Spleen (tissue), 11 donors: Measurements from ENCODE around the gene APCDD1L. TPM values are rescaled to one million over a fixed set of nuclear protein-coding genes. Genes with fewer than 3 reads are reported as not detected.

Experiments used
- DNase-seq: peaks from one replicate; pipeline ENCODE4 v3.0.0-alpha.2; 2020
- H3K27ac ChIP-seq, 8 donors: fragments of 200-600 bp; sonication (generic) in 7 of 8; 1 replicate in 4 of 8; 2 replicates in 4 of 8; pipeline versions ENCODE4 v1.5.0 to v1.8.0; 2016 to 2021; ENCODE audit warnings: inconsistent platforms in 4 of 8, mild to moderate bottlenecking in 4 of 8, moderate library complexity in 1 of 8
- H3K27me3 ChIP-seq, 7 donors: fragments of 200-600 bp; sonication (generic) in 6 of 7; replicated peaks in 1 of 7; 1 replicate in 4 of 7; 2 replicates in 3 of 7; pipeline versions ENCODE4 v1.5.0 to v1.8.0; 2016 to 2021; ENCODE audit warnings: inconsistent platforms in 3 of 7, mild to moderate bottlenecking in 1 of 7
- H3K36me3 ChIP-seq, 6 donors: fragments of 200-600 bp; sonication (generic) in 5 of 6; 1 replicate in 4 of 6; 2 replicates in 2 of 6; pipeline versions ENCODE4 v1.5.0 to v1.8.0; 2016 to 2021; ENCODE audit warnings: inconsistent platforms in 2 of 6
- H3K4me1 ChIP-seq, 6 donors: fragments of 200-600 bp; sonication (generic) in 5 of 6; 1 replicate in 3 of 6; 2 replicates in 3 of 6; pipeline versions ENCODE4 v1.5.0 to v1.8.0; 2016 to 2021; ENCODE audit warnings: inconsistent platforms in 3 of 6
- H3K4me3 ChIP-seq, 8 donors: fragments of 200-600 bp; sonication (generic) in 7 of 8; 1 replicate in 4 of 8; 2 replicates in 4 of 8; pipeline versions ENCODE4 v1.5.0 to v1.8.0; 2016 to 2021; ENCODE audit warnings: inconsistent platforms in 4 of 8, mild to moderate bottlenecking in 4 of 8, moderate library complexity in 2 of 8
- H3K9me3 ChIP-seq, 8 donors: fragments of 200-600 bp; sonication (generic) in 7 of 8; 1 replicate in 4 of 8; 2 replicates in 4 of 8; pipeline versions ENCODE4 v1.5.0 to v1.8.0; 2016 to 2021; ENCODE audit warnings: inconsistent platforms in 4 of 8
- POLR2A ChIP-seq, 3 donors: fragments of 450-650 bp; IDR thresholded peaks; one replicate each; pipeline ENCODE4 v1.5.1; 2017; ENCODE audit warnings: antibody characterized with exemption in 3 of 3, mild to moderate bottlenecking in 1 of 3
- POLR2AphosphoS5 ChIP-seq, 3 donors: sonication (generic); formaldehyde crosslinking; IDR thresholded peaks; one replicate each; pipeline ENCODE4 v1.5.1; 2017; ENCODE audit warnings: antibody characterized with exemption in 3 of 3
- WGBS, 5 donors: extraction: QIAGEN DNeasy Blood & Tissue Kit in 3 of 5; methylation state at CpG; one replicate each; pipeline versions ENCODE4 v1.1.5 to v1.1.7; 2013 to 2018; 5-methylcytosine and 5-hydroxymethylcytosine counted together
- intact Hi-C: fragments of 100-400 bp; cut with DNase I; formaldehyde crosslinking; loops from one replicate; pipeline ENCODE4 v1.15.0; 2023; ENCODE audit warnings: low total_unique reads
- polyA plus RNA-seq, 3 donors: library from polyadenylated mRNA; stranded (reverse); fragments of 200-250 nt; gene quantifications; one replicate each; pipeline ENCODE4 v1.2.1, GENCODE V29; 2013
- total RNA-seq, 7 donors: library from RNA; depleted of rRNA in 3 of 7; stranded (reverse); fragments of >200 nt in 3 of 7; fragmentation: NEBNext Ultra II Directional in 4 of 7; extraction: Animal tissue kit (Norgen Biotek cat#: 25700) in 4 of 7; gene quantifications; one replicate each; pipeline versions ENCODE4 v1.1.0 to v1.2.1, GENCODE V29; 2016 to 2021
- TF ChIP-seq, protein P1 (sequence below), 11 experiments: fragments of 200-600 bp in 7 of 11; fragments of 450-650 bp in 4 of 11; sonication (generic) in 4 of 11; IDR thresholded peaks in 8 of 11; conservative IDR thresholded peaks in 3 of 11; 1 replicate in 7 of 11; 2 replicates in 4 of 11; pipeline versions ENCODE4 v1.4.0 to v1.8.0; 2016 to 2021; ENCODE audit warnings: antibody characterized with exemption in 11 of 11, inconsistent platforms in 4 of 11, mild to moderate bottlenecking in 1 of 11
- donor health status: healthy with polysubstance abuse.
- donor health status: DM: no; HTN: no; CAD: no; lungs with moderate emphysema.
- donor health status: DM: no; HTN: no; CAD: no.
- donor health status: Bipolar disorder and iron deficiency.
- donor health status: healthy.
- donor health status: DM: no; HTN: no; CAD: no.
- donor health status: DM: yes; HTN: yes; CAD: no.

APCDD1L gene
- total and polyA plus RNA-seq, 10 donors: 0.03 to 0.50 TPM; not detected in 8

DNA sequence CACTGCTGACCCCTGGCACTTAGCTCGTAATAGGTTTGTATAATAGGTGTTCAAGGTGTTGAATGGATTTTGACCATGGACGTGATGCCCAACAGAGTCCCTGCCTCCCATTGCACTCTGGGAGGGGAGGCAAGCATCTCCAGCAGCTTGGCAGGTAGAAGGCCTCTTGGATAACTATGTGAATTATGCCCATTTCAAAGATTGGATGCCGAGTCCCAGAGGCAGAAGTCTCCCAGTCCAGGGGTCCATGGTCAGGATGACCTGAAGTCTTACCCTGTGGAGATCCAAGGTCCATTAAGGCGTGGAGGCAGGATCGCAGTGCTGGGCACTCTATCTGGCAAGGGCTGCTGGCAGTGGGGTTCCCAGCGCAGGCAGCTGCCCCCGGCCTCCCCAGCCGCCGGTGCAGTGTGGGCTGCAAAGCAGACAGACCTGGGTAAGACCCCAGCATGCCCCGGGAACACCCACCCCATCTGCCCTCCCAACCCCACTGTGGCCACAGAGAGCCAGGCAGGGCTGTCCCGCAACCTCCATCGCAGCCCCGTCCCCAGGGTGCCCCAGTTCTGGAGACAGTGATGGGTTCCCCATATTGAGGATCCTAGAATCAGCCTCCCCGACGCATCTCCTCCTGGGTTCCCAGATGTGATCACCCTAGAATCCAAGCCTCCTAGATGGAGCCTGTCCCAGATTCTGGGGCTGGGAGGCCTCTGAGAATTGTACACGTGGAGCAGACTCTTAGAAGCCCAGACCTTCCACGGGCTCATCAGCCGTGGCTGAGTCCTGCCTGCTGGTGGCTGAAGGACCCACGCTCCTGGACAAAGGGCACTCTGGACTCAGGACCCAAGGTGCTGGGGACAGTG, 44.6 kb downstream of the APCDD1L start:
- no peak for DNase-seq
- H3K27ac ChIP-seq: no peak overlapping the region
- 89 to 95% (median 93%) methylated on average over 14 to 19 of the region's 19 CpGs for WGBS, 5 donors

DNA sequence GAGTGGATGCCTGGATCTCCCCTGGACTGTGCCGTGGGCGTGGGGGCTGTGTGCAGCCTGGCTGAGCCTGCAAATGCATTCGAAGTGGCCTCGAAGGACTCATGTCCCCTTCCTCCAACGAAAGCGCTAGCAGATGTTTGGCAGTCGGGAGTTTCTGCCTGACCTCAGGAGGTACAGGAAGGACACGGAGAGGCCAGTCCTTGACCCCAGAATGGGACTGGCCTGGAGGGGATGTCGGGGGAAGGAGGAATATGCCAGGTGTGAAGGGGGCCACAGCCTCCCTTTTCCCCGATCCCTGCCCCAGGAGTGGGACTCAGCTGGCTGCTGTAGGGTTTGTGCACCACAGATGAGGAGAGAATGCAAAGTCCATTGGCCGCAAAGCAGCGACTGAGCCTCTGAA, 45.6 kb downstream of the APCDD1L start:
- Histone ChIP-seq H3K4me3 (no peak overlapping the region), H3K36me3 (no peaks in the 10 kb centered on the region), H3K4me1 (no peaks in the 10 kb centered on the region), H3K27me3 (peaks cover 0 to 16% (median 0%) of the 10 kb centered on the region in 7 donors), H3K27ac (no peak overlapping the region), H3K9me3 (no peaks in the 10 kb centered on the region)
- 65 to 83% (median 79%) methylated on average over 8 to 12 of the region's 12 CpGs for WGBS, 5 donors
- TF ChIP-seq POLR2A (IDR thresholded peaks at IDR 0.05) (no peak), POLR2AphosphoS5 (IDR thresholded peaks at IDR 0.05) (no peak)
- TF ChIP-seq, protein P1, sequence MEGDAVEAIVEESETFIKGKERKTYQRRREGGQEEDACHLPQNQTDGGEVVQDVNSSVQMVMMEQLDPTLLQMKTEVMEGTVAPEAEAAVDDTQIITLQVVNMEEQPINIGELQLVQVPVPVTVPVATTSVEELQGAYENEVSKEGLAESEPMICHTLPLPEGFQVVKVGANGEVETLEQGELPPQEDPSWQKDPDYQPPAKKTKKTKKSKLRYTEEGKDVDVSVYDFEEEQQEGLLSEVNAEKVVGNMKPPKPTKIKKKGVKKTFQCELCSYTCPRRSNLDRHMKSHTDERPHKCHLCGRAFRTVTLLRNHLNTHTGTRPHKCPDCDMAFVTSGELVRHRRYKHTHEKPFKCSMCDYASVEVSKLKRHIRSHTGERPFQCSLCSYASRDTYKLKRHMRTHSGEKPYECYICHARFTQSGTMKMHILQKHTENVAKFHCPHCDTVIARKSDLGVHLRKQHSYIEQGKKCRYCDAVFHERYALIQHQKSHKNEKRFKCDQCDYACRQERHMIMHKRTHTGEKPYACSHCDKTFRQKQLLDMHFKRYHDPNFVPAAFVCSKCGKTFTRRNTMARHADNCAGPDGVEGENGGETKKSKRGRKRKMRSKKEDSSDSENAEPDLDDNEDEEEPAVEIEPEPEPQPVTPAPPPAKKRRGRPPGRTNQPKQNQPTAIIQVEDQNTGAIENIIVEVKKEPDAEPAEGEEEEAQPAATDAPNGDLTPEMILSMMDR (IDR thresholded peaks at IDR 0.05 in 8 of 11, conservative IDR thresholded peaks at IDR 0.05 in 3 of 11): no peak
- DNase-seq: no peak
- intact Hi-C loops: no loop called here

More for the DNA sequence above, 44.6 kb downstream of the APCDD1L start:
- no peak overlapping the region for H3K4me3 ChIP-seq
- intact Hi-C loops: no loop called here
- TF ChIP-seq POLR2A (IDR thresholded peaks at IDR 0.05) (no peak), POLR2AphosphoS5 (IDR thresholded peaks at IDR 0.05) (no peak)
- TF ChIP-seq, protein P1 (IDR thresholded peaks at IDR 0.05 in 8 of 11, conservative IDR thresholded peaks at IDR 0.05 in 3 of 11): no peak
- H3K9me3 ChIP-seq: no peaks in the 10 kb centered on the region
- peaks cover 0 to 16% (median 0%) of the 10 kb centered on the region in 7 donors for H3K27me3 ChIP-seq
- no peaks in the 10 kb centered on the region for H3K4me1 ChIP-seq
- H3K36me3 ChIP-seq: no peaks in the 10 kb centered on the region

DNA sequence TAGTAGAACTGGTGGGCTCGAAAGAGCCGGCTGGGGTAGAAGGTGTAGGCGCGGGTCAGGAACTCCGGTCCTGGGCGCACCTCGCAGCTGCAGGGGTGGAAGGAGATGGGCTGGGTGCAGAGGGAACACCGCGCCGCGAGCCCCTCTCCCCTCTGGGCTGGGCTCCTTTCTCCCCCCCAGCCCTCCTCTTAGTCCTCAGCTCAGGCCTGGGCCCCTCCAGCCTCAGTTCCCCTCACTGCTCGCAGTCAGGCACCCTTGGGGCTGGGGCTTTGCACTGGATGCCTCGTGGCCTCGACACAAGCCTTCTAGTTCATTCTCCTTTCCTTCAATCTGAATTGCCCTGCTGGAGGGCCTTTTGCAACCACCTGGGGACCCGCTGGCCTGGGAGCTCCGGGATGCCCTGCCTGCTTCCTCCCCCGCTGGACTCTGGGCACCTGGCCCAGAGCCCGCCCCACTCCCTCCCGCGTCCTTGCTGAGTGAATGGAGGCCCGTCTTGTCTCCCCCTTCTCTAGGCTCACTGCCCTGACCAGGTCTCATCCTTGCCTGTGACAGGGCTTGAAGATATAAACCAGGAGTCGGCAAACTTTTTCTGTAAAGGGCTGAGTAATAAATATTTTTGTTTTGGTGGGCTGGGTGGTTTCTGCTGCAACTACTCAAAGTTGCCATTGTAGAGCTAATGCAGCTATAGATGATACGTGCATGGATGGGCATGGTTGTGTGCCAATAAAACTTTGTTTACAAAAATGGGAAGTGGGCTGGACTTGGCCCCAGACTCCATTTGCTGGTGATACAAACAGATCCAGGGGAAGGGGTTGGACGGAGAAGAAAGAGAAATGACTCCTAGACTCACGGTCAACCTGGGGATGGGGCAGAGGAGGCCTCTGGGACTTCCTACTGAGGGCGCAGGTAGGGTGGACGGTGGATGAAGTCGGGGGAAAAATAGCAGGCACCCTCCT, 47.3 kb downstream of the APCDD1L start:
- Histone ChIP-seq H3K4me3 (no peak overlapping the region), H3K27me3 (peaks cover 0 to 16% (median 0%) of the 10 kb centered on the region in 7 donors), H3K9me3 (no peaks in the 10 kb centered on the region), H3K27ac (no peak overlapping the region), H3K4me1 (no peaks in the 10 kb centered on the region), H3K36me3 (no peaks in the 10 kb centered on the region)
- no peak for DNase-seq
- TF ChIP-seq POLR2A (IDR thresholded peaks at IDR 0.05) (no peak), POLR2AphosphoS5 (IDR thresholded peaks at IDR 0.05) (no peak)
- TF ChIP-seq, protein P1 (IDR thresholded peaks at IDR 0.05 in 8 of 11, conservative IDR thresholded peaks at IDR 0.05 in 3 of 11): no peak
- intact Hi-C loops: no loop called here
- 78 to 83% (median 81%) methylated on average over 19 to 28 of the region's 28 CpGs for WGBS, 5 donors
